ENCODE results near the gene ANKRD22. TPM values are rescaled to one million over a fixed set of nuclear protein-coding genes. Genes with fewer than 3 reads are reported as not detected.

ANKRD22 gene
- total and polyA plus RNA-seq, 9 of the 15 experiments (the other 6 are each of a cell fraction or from before 2014, with no cell fraction given) = not detected

DNA sequence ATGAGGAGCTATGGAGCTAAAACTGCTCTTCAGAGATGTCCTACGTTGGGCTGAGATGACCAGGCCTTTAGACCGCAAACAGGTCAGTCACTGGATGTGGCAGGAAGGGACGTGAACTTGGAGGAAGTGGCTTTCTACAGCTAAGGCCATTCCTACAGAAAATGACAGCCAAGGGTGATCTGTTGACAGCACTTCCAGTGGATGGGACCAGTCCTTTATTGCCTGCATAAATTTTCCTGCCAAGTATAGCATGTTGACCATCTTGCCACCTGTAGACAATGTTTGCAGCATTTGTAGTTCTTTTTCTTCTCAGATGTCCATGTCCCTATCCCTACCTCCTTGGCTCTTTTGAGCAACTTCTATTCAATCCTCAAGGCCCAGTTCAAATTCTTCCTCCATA, 45.7 kb downstream of the ANKRD22 start (continued):
- TF ChIP-seq, protein P1, sequence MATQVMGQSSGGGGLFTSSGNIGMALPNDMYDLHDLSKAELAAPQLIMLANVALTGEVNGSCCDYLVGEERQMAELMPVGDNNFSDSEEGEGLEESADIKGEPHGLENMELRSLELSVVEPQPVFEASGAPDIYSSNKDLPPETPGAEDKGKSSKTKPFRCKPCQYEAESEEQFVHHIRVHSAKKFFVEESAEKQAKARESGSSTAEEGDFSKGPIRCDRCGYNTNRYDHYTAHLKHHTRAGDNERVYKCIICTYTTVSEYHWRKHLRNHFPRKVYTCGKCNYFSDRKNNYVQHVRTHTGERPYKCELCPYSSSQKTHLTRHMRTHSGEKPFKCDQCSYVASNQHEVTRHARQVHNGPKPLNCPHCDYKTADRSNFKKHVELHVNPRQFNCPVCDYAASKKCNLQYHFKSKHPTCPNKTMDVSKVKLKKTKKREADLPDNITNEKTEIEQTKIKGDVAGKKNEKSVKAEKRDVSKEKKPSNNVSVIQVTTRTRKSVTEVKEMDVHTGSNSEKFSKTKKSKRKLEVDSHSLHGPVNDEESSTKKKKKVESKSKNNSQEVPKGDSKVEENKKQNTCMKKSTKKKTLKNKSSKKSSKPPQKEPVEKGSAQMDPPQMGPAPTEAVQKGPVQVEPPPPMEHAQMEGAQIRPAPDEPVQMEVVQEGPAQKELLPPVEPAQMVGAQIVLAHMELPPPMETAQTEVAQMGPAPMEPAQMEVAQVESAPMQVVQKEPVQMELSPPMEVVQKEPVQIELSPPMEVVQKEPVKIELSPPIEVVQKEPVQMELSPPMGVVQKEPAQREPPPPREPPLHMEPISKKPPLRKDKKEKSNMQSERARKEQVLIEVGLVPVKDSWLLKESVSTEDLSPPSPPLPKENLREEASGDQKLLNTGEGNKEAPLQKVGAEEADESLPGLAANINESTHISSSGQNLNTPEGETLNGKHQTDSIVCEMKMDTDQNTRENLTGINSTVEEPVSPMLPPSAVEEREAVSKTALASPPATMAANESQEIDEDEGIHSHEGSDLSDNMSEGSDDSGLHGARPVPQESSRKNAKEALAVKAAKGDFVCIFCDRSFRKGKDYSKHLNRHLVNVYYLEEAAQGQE (IDR thresholded peaks at IDR 0.05; ENCODE audit: borderline replicate concordance) = no peak
- TF ChIP-seq, protein P1 (CRISPR knock-in tag; IDR thresholded peaks at IDR 0.05; ENCODE audit: low read depth) = no peak
- TF ChIP-seq PRMT5 (CRISPR knock-in tag; IDR thresholded peaks at IDR 0.05) (no peak), ZNF12 (CRISPR knock-in tag; IDR thresholded peaks at IDR 0.05) (no peak), MTA1 (IDR thresholded peaks at IDR 0.05; ENCODE audit: borderline replicate concordance) (no peak), CCAR2 (IDR thresholded peaks at IDR 0.05; ENCODE audit: low read depth, low read length) (no peak), ZC3H4 (CRISPR knock-in tag; IDR thresholded peaks at IDR 0.05; ENCODE audit: borderline replicate concordance) (no peak), ZNF263 (CRISPR knock-in tag; IDR thresholded peaks at IDR 0.05; ENCODE audit: borderline replicate concordance) (no peak), ZKSCAN1 (IDR thresholded peaks at IDR 0.05; ENCODE audit: low read depth, low read length) (no peak)

Measured in K562 (cell line).